ENCODE data around the gene PHACTR2. TPM values are rescaled to one million over a fixed set of nuclear protein-coding genes. Genes with fewer than 3 reads are reported as not detected.
"Not testable (repeated sequence)": the region's sequence is repeated elsewhere in the genome, so short reads cannot be mapped to it uniquely, and the experiment has no call there.

PHACTR2 gene
- total RNA-seq, 4 donors from 2014 or later: 71.0 to 127 (median 82.7) TPM

GRCh38 chr6:143867236-143867635 is 189.5 kb downstream of the PHACTR2 start:
- DNase-seq (ENCODE audit: extremely low spot score): no peak
- no peaks in the 10 kb centered on the region for H3K4me1 ChIP-seq
- intact Hi-C loops (cut with DNase I): no loop called here
- no peak for TF ChIP-seq CTCF (IDR thresholded peaks at IDR 0.05)
- TF ChIP-seq POLR2A (IDR thresholded peaks at IDR 0.05; ENCODE audit: low read depth): no peak
- TF ChIP-seq POLR2AphosphoS5 (IDR thresholded peaks at IDR 0.05): no peak
- no peak for TF ChIP-seq EP300 (IDR thresholded peaks at IDR 0.05)
- peaks cover 4 to 46% (median 22%) of the 10 kb centered on the region in 4 donors for H3K36me3 ChIP-seq
- H3K27me3 ChIP-seq: no peaks in the 10 kb centered on the region
- no peak overlapping the region for H3K4me3 ChIP-seq
- no peaks in the 10 kb centered on the region for H3K9me3 ChIP-seq
- no peak overlapping the region for H3K27ac ChIP-seq (replicated peaks in 1 of 4)

GRCh38 chr6:143868808-143869207 is 191.0 kb downstream of the PHACTR2 start:
- peaks cover 0 to 30% (median 14%) of the 10 kb centered on the region in 4 donors for H3K36me3 ChIP-seq
- DNase-seq (ENCODE audit: extremely low spot score); H3K27ac ChIP-seq (replicated peaks in 1 of 4); intact Hi-C loops (cut with DNase I); H3K27me3 ChIP-seq; H3K4me1 ChIP-seq; H3K9me3 ChIP-seq; H3K4me3 ChIP-seq: not testable (repeated sequence)
- 96% methylated on average over 3 of the region's 3 CpGs for WGBS

GRCh38 chr6:143871202-143871730 is 193.5 kb downstream of the PHACTR2 start:
- H3K9me3 ChIP-seq; H3K4me3 ChIP-seq; H3K27ac ChIP-seq (replicated peaks in 1 of 4); intact Hi-C loops (cut with DNase I); DNase-seq (ENCODE audit: extremely low spot score); H3K4me1 ChIP-seq; H3K27me3 ChIP-seq; H3K36me3 ChIP-seq: not testable (repeated sequence)
- WGBS: 100% methylated on average over 1 of the region's 1 CpG

- intact Hi-C loops (cut with DNase I): no loop called here
- H3K36me3 ChIP-seq: no peaks in the 10 kb centered on the region
- DNase-seq (ENCODE audit: extremely low spot score): no peak
- H3K27me3 ChIP-seq: no peaks in the 10 kb centered on the region
- peaks cover 0 to 6% (median 0%) of the 10 kb centered on the region in 4 donors for H3K9me3 ChIP-seq
- no peaks in the 10 kb centered on the region for H3K4me1 ChIP-seq
- TF ChIP-seq POLR2A (IDR thresholded peaks at IDR 0.05; ENCODE audit: low read depth) (no peak), POLR2AphosphoS5 (IDR thresholded peaks at IDR 0.05) (no peak), CTCF (IDR thresholded peaks at IDR 0.05) (no peak), EP300 (IDR thresholded peaks at IDR 0.05) (no peak)
- 88% methylated on average over 2 of the region's 2 CpGs for WGBS
- no peak overlapping the region for H3K4me3 ChIP-seq
- H3K27ac ChIP-seq (replicated peaks in 1 of 4): no peak overlapping the region
Measured at GRCh38 chr6:143872201-143872600, 194.4 kb downstream of the PHACTR2 start.

- intact Hi-C loops (cut with DNase I); H3K27me3 ChIP-seq; H3K4me3 ChIP-seq; H3K27ac ChIP-seq (replicated peaks in 1 of 4); H3K9me3 ChIP-seq; DNase-seq (ENCODE audit: extremely low spot score); H3K4me1 ChIP-seq; H3K36me3 ChIP-seq: not testable (repeated sequence)
- 93% methylated on average over 4 of the region's 4 CpGs for WGBS
Measured at GRCh38 chr6:143873600-143873999, 195.8 kb downstream of the PHACTR2 start.

- H3K9me3 ChIP-seq, H3K27me3 ChIP-seq: not testable (repeated sequence)
Measured at GRCh38 chr6:143874503-143874902, 196.7 kb downstream of the PHACTR2 start.

GRCh38 chr6:143877584-143878271 is 200.0 kb downstream of the PHACTR2 start:
- Histone ChIP-seq H3K27ac (replicated peaks in 1 of 4) (no peak overlapping the region), H3K4me3 (no peak overlapping the region), H3K4me1 (no peaks in the 10 kb centered on the region), H3K27me3 (no peaks in the 10 kb centered on the region), H3K36me3 (no peaks in the 10 kb centered on the region), H3K9me3 (peaks cover 0 to 9% (median 2%) of the 10 kb centered on the region in 4 donors)
- no peak for DNase-seq (ENCODE audit: extremely low spot score)
- WGBS: 93% methylated on average over 1 of the region's 1 CpG
- intact Hi-C loops (cut with DNase I): no loop called here
- TF ChIP-seq POLR2AphosphoS5 (IDR thresholded peaks at IDR 0.05) (no peak), EP300 (IDR thresholded peaks at IDR 0.05) (no peak), CTCF (IDR thresholded peaks at IDR 0.05) (no peak), POLR2A (IDR thresholded peaks at IDR 0.05; ENCODE audit: low read depth) (no peak)

More at GRCh38 chr6:143874503-143874902, 196.7 kb downstream of the PHACTR2 start:
- H3K4me3 ChIP-seq; DNase-seq (ENCODE audit: extremely low spot score); H3K27ac ChIP-seq (replicated peaks in 1 of 4); intact Hi-C loops (cut with DNase I); H3K36me3 ChIP-seq; H3K4me1 ChIP-seq: not testable (repeated sequence)

All from esophagus muscularis mucosa (tissue), 4 donors.